Large intestine (tissue), 3 donors: ENCODE measurements around the gene THY1. TPM values are rescaled to one million over a fixed set of nuclear protein-coding genes. Genes with fewer than 3 reads are reported as not detected.
A peak's percentile ranks its signal among the peaks of the same experiment; 100 is the strongest.

Experiments
- DNase-seq, 2 donors: peaks; one replicate each; pipeline versions ENCODE4 v3.0.0 to v3.0.0-alpha.2; 2013
- H3K27ac ChIP-seq: one replicate; pipeline ENCODE4 v1.5.1; 2013; ENCODE audit warnings: low read length
- H3K27me3 ChIP-seq: 2 replicates; pipeline ENCODE4 v1.6.1; 2013; ENCODE audit warnings: low read length; ENCODE audit not compliant: control insufficient read depth, insufficient read depth
- H3K36me3 ChIP-seq: 2 replicates; pipeline ENCODE4 v1.6.1; 2013; ENCODE audit warnings: low read length; ENCODE audit not compliant: control insufficient read depth, insufficient read depth
- H3K4me1 ChIP-seq: one replicate; pipeline ENCODE4 v1.6.1; 2013; ENCODE audit warnings: low read length; ENCODE audit not compliant: control insufficient read depth, insufficient read depth
- H3K4me3 ChIP-seq: one replicate; pipeline ENCODE4 v1.5.1; 2013; ENCODE audit warnings: low read length
- H3K9me3 ChIP-seq: one replicate; pipeline ENCODE4 v1.6.1; 2013; ENCODE audit warnings: mild to moderate bottlenecking, low read depth, low read length, moderate library complexity; ENCODE audit not compliant: control insufficient read depth
- WGBS: methylation state at CpG from one replicate; pipeline ENCODE4 v1.1.5; 2013; ENCODE audit warnings: low lambda C conversion rate; ENCODE audit not compliant: insufficient coverage; 5-methylcytosine and 5-hydroxymethylcytosine counted together
- polyA plus RNA-seq: library from polyadenylated mRNA; unstranded; fragments of 120-200 nt; gene quantifications from one replicate; pipeline ENCODE4 v1.2.1, GENCODE V29; 2013

THY1 gene
- polyA plus RNA-seq, 1 donor = 44.4 TPM

GRCh38 chr11:119432484-119433357 is 9.7 kb upstream of the THY1 start:
- no peak for DNase-seq
- H3K9me3 ChIP-seq = no peaks in the 10 kb centered on the region
- no peaks in the 10 kb centered on the region for H3K4me1 ChIP-seq
- H3K27ac ChIP-seq = peak overlapping the region; percentile 27
- H3K36me3 ChIP-seq = no peaks in the 10 kb centered on the region
- H3K27me3 ChIP-seq = peaks cover 10% of the 10 kb centered on the region
- H3K4me3 ChIP-seq = no peak overlapping the region
- no CpG with 5 or more reads among the region's 21 CpGs for WGBS

- DNase-seq = no peak
- H3K27ac ChIP-seq = no peak overlapping the region
- no peaks in the 10 kb centered on the region for H3K4me1 ChIP-seq
- no peaks in the 10 kb centered on the region for H3K9me3 ChIP-seq
- WGBS = no CpG with 5 or more reads among the region's 7 CpGs
- H3K4me3 ChIP-seq = no peak overlapping the region
- H3K27me3 ChIP-seq = peaks cover 10% of the 10 kb centered on the region
- no peaks in the 10 kb centered on the region for H3K36me3 ChIP-seq
Measured at GRCh38 chr11:119431523-119431922, 8.6 kb upstream of the THY1 start.

GRCh38 chr11:119427279-119427678 is 4.3 kb upstream of the THY1 start:
- Histone ChIP-seq H3K4me3 (no peak overlapping the region), H3K27me3 (peaks cover 31% of the 10 kb centered on the region), H3K9me3 (no peaks in the 10 kb centered on the region), H3K27ac (no peak overlapping the region), H3K4me1 (no peaks in the 10 kb centered on the region), H3K36me3 (no peaks in the 10 kb centered on the region)
- no CpG with 5 or more reads among the region's 5 CpGs for WGBS
- DNase-seq = no peak

- Histone ChIP-seq H3K9me3 (no peaks in the 10 kb centered on the region), H3K4me3 (no peak overlapping the region), H3K27me3 (peaks cover 40% of the 10 kb centered on the region), H3K36me3 (no peaks in the 10 kb centered on the region), H3K4me1 (no peaks in the 10 kb centered on the region), H3K27ac (no peak overlapping the region)
- no peak for DNase-seq
- no CpG with 5 or more reads among the region's 4 CpGs for WGBS
Measured at GRCh38 chr11:119426142-119426541, 3.2 kb upstream of the THY1 start.

GRCh38 chr11:119424775-119425174 is 1.8 kb upstream of the THY1 start:
- Histone ChIP-seq H3K4me3 (no peak overlapping the region), H3K9me3 (no peaks in the 10 kb centered on the region), H3K27me3 (peaks cover 47% of the 10 kb centered on the region), H3K27ac (no peak overlapping the region), H3K4me1 (no peaks in the 10 kb centered on the region), H3K36me3 (peaks cover 2% of the 10 kb centered on the region)
- DNase-seq = no peak
- no CpG with 5 or more reads among the region's 2 CpGs for WGBS

- Histone ChIP-seq H3K4me1 (no peaks in the 10 kb centered on the region), H3K4me3 (no peak overlapping the region), H3K36me3 (peaks cover 6% of the 10 kb centered on the region), H3K27me3 (peaks cover 48% of the 10 kb centered on the region), H3K27ac (no peak overlapping the region), H3K9me3 (no peaks in the 10 kb centered on the region)
- DNase-seq = no peak
- no CpG with 5 or more reads among the region's 3 CpGs for WGBS
Measured at GRCh38 chr11:119424276-119424675, 1.3 kb upstream of the THY1 start.

- no CpG with 5 or more reads among the region's 14 CpGs for WGBS
- Histone ChIP-seq H3K27ac (no peak overlapping the region), H3K4me1 (no peaks in the 10 kb centered on the region), H3K4me3 (peak overlapping the region; percentile 60), H3K36me3 (peaks cover 8% of the 10 kb centered on the region), H3K9me3 (no peaks in the 10 kb centered on the region), H3K27me3 (peaks cover 46% of the 10 kb centered on the region)
- no peak for DNase-seq
Measured at GRCh38 chr11:119423509-119424254, 710 bp upstream of the THY1 start.

- Histone ChIP-seq H3K9me3 (no peaks in the 10 kb centered on the region), H3K4me3 (peak overlapping the region; percentile 60), H3K27me3 (peaks cover 46% of the 10 kb centered on the region), H3K4me1 (no peaks in the 10 kb centered on the region), H3K27ac (peak overlapping the region; percentile 58), H3K36me3 (peaks cover 8% of the 10 kb centered on the region)
- peak in 1 of 2 donors; percentile 31 for DNase-seq
- no CpG with 5 or more reads among the region's 49 CpGs for WGBS
Measured at GRCh38 chr11:119421941-119422808, 797 bp downstream of the THY1 start.

- peak overlapping the region; percentile 60 for H3K4me3 ChIP-seq
- H3K27me3 ChIP-seq = peaks cover 46% of the 10 kb centered on the region
- no CpG with 5 or more reads among the region's 8 CpGs for WGBS
- no peaks in the 10 kb centered on the region for H3K4me1 ChIP-seq
- H3K9me3 ChIP-seq = no peaks in the 10 kb centered on the region
- H3K27ac ChIP-seq = no peak overlapping the region
- peaks cover 8% of the 10 kb centered on the region for H3K36me3 ChIP-seq
- DNase-seq = no peak
Measured at GRCh38 chr11:119421351-119421750, 1.6 kb downstream of the THY1 start.

- Histone ChIP-seq H3K9me3 (no peaks in the 10 kb centered on the region), H3K36me3 (peaks cover 8% of the 10 kb centered on the region), H3K27me3 (peaks cover 46% of the 10 kb centered on the region), H3K4me3 (no peak overlapping the region), H3K4me1 (no peaks in the 10 kb centered on the region), H3K27ac (no peak overlapping the region)
- no CpG with 5 or more reads among the region's 8 CpGs for WGBS
- no peak for DNase-seq
Measured at GRCh38 chr11:119420631-119421030, 2.3 kb downstream of the THY1 start.
